ENCODE measurements around the gene AGO4.
"Not testable (repeated sequence)": the region's sequence is repeated elsewhere in the genome, so short reads cannot be mapped to it uniquely, and the experiment has no call there.

The AGO4 gene

GRCh38 chr1:35863881-35864625, 56.2 kb downstream of the AGO4 start:
- no peak for DNase-seq (ENCODE audit: low read depth in 2 of 2)

- DNase-seq (ENCODE audit: low read depth in 2 of 2), result no peak
Measured at GRCh38 chr1:35864813-35865212, 57.0 kb downstream of the AGO4 start.

- no peak for DNase-seq (ENCODE audit: low read depth in 2 of 2)
Measured at GRCh38 chr1:35866991-35867390, 59.2 kb downstream of the AGO4 start.

GRCh38 chr1:35869245-35869950, 61.6 kb downstream of the AGO4 start:
- DNase-seq (ENCODE audit: low read depth in 2 of 2), result not testable (repeated sequence)

GRCh38 chr1:35870651-35871309, 63.0 kb downstream of the AGO4 start:
- no peak for DNase-seq (ENCODE audit: low read depth in 2 of 2)

- no peak for DNase-seq (ENCODE audit: low read depth in 2 of 2)
Measured at GRCh38 chr1:35873243-35873750, 65.5 kb downstream of the AGO4 start.

- not testable (repeated sequence) for DNase-seq (ENCODE audit: low read depth in 2 of 2)
Measured at GRCh38 chr1:35874115-35874514, 66.3 kb downstream of the AGO4 start.

GRCh38 chr1:35876988-35877387, 69.2 kb downstream of the AGO4 start:
- no peak for DNase-seq (ENCODE audit: low read depth in 2 of 2)

- no peak for DNase-seq (ENCODE audit: low read depth in 2 of 2)
Measured at GRCh38 chr1:35881850-35882273, 74.0 kb downstream of the AGO4 start.

GRCh38 chr1:35882586-35882944, 74.7 kb downstream of the AGO4 start:
- peak in 1 of 2 donors; percentile 1 for DNase-seq (ENCODE audit: low read depth in 2 of 2)

GRCh38 chr1:35882945-35883634, 75.3 kb downstream of the AGO4 start, which contains the start of gene AGO1:
AGO1 (plus strand) TSS chr1:35883209; CDS start chr1:35883422, 213 bp downstream.
- peak; percentile 95 to 96 for DNase-seq (ENCODE audit: low read depth in 2 of 2)

- DNase-seq (ENCODE audit: low read depth in 2 of 2), result peak; percentile 34 to 38
Measured at GRCh38 chr1:35883635-35884101, 75.9 kb downstream of the AGO4 start.

GRCh38 chr1:35884934-35885333, 77.1 kb downstream of the AGO4 start:
- no peak for DNase-seq (ENCODE audit: low read depth in 2 of 2)

- DNase-seq (ENCODE audit: low read depth in 2 of 2), result no peak
Measured at GRCh38 chr1:35885961-35886558, 78.2 kb downstream of the AGO4 start.

- DNase-seq (ENCODE audit: low read depth in 2 of 2), result no peak
Measured at GRCh38 chr1:35886577-35887431, 79.0 kb downstream of the AGO4 start.

GRCh38 chr1:35887508-35887907, 79.7 kb downstream of the AGO4 start:
- DNase-seq (ENCODE audit: low read depth in 2 of 2), result no peak

- no peak for DNase-seq (ENCODE audit: low read depth in 2 of 2)
Measured at GRCh38 chr1:35888255-35888654, 80.4 kb downstream of the AGO4 start.

GRCh38 chr1:35888981-35889380, 81.2 kb downstream of the AGO4 start:
- not testable (repeated sequence) for DNase-seq (ENCODE audit: low read depth in 2 of 2)

- no peak for DNase-seq (ENCODE audit: low read depth in 2 of 2)
Measured at GRCh38 chr1:35893051-35893879, 85.4 kb downstream of the AGO4 start.

Measured in activated CD4-positive, alpha-beta T cell treated with anti-CD3 and anti-CD28 coated beads for 24 hours (primary cell).